ENCODE results near the gene TNIP2. TPM values are rescaled to one million over a fixed set of nuclear protein-coding genes. Genes with fewer than 3 reads are reported as not detected.

The TNIP2 gene
- total RNA-seq, 4 donors from 2014 or later: 40.1 to 58.2 (median 45.5) TPM

DNA sequence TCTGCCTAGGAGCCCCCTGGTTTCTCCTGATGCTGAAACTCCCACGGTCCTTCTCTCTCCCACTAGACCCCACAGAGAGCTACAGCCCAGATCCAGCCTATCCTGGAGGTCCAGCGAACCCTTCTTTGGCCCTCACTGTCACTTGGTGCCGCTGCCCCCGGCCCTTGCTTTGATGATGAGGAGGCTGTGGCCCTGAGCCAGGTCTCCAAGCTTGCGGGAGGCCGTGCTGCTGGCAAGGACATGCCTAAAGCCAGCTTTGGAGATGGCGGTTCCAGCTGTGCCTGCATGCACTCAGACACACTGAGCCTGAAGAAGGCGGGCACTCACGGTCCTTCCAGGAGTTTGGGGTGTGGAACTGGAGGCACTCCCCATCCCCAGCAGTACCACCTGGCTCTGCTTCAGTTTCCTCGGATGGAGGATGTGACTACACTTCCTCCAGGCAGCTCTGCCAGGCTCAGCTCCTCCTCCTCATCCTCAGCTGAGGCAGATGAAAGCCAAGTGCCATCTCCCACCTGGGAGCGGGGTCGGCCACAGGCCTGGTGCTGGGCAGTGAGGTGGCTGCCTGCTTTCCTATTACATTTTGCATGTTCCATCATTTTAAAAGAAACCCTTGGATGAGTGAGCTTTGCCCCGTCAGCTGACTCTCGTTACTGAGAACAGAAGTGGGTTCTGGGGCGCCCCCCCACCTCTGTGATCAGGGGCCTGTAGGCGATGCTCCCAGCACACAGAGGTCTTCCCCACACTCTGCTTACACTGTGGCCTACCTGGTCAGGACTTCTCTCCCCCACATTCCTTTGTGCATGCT, 9.0 kb downstream of the TNIP2 start:
- H3K36me3 ChIP-seq: peaks cover 25 to 59% (median 36%) of the 10 kb centered on the region in 3 donors
- peak overlapping the region; percentile 35 to 73 (median 62) for H3K27ac ChIP-seq
- intact Hi-C loops (cut with DNase I): no loop called here
- H3K4me1 ChIP-seq: peaks cover 21 to 72% (median 28%) of the 10 kb centered on the region in 3 donors
- no peaks in the 10 kb centered on the region for H3K9me3 ChIP-seq
- H3K27me3 ChIP-seq: no peaks in the 10 kb centered on the region
- DNase-seq: no peak
- H3K4me3 ChIP-seq: no peak overlapping the region
- no peak for TF ChIP-seq POLR2A (IDR thresholded peaks at IDR 0.05)
- TF ChIP-seq, protein P1, sequence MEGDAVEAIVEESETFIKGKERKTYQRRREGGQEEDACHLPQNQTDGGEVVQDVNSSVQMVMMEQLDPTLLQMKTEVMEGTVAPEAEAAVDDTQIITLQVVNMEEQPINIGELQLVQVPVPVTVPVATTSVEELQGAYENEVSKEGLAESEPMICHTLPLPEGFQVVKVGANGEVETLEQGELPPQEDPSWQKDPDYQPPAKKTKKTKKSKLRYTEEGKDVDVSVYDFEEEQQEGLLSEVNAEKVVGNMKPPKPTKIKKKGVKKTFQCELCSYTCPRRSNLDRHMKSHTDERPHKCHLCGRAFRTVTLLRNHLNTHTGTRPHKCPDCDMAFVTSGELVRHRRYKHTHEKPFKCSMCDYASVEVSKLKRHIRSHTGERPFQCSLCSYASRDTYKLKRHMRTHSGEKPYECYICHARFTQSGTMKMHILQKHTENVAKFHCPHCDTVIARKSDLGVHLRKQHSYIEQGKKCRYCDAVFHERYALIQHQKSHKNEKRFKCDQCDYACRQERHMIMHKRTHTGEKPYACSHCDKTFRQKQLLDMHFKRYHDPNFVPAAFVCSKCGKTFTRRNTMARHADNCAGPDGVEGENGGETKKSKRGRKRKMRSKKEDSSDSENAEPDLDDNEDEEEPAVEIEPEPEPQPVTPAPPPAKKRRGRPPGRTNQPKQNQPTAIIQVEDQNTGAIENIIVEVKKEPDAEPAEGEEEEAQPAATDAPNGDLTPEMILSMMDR (IDR thresholded peaks at IDR 0.05): no peak
- WGBS, 2 donors: 75 to 100% methylated on average over 2 to 10 of the region's 16 CpGs

DNA sequence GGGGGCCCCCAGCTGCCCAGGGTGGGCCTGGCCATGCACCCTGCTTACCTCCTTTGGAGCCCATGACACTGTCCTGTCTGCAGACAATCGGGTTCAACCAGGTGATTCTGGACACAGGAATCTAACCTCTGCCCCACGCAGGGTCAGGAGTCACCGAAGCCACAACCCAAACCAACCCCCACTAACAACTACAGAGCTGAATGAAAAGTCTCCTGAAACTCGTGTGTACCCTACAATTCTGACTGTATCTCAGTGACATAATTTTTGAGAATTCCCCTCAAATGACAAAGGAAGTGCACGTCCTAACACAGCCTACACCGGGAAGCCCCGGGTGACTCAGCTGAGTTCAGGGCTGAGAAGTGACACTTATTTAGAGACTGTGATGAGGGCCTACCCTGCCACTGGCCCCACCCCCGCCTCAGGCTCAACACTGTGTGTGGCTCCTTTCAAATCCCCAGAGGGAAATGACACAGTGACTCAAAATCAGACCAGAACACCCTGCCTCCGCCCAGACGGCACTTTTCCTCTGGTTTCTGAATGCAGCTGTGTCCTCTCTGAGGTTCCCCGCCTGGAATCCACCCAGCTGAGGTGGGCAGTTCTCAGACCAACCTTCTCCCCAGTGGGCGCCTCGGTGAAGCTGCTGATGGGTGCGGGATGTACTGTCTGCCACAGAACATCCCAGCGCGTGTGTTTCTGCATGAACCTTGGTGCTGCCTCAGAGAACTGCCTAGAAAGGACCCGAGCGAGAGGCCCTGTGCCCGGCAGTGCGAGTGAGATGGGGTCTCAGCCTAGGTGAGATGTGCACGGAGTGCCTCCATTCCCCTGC, 9.9 kb downstream of the TNIP2 start:
- DNase-seq: peak; percentile 55
- 12 to 48% methylated on average over 3 to 9 of the region's 21 CpGs for WGBS, 2 donors
- no peaks in the 10 kb centered on the region for H3K9me3 ChIP-seq
- no peak for TF ChIP-seq POLR2A (IDR thresholded peaks at IDR 0.05)
- TF ChIP-seq, protein P1 (IDR thresholded peaks at IDR 0.05): no peak
- H3K27ac ChIP-seq: peak overlapping the region; percentile 35 to 73 (median 63)
- H3K4me1 ChIP-seq: peaks cover 21 to 66% (median 28%) of the 10 kb centered on the region in 3 donors
- H3K36me3 ChIP-seq: peaks cover 25 to 66% (median 36%) of the 10 kb centered on the region in 3 donors
- no peak overlapping the region for H3K4me3 ChIP-seq
- intact Hi-C loops (cut with DNase I): no loop called here
- H3K27me3 ChIP-seq: no peaks in the 10 kb centered on the region

DNA sequence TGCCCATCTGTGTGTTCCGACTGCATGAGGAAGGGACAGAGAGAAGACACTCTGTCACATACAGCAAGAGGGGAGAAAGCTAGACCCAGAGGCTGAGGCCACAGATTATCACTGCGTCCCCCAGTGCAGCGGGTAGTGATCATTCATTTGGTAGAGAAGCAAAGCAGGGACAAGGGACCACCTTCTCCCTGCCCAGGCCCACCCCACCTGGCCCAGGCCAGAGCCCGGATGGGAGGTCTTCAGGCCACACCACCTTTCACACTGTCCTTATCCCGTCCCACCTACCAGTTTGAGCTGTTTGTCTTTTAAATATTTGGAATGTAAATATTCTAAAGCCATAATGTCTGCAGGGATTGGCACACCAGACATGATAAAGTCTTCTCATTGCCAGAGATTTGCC, 10.6 kb downstream of the TNIP2 start:
- TF ChIP-seq POLR2A (IDR thresholded peaks at IDR 0.05): no peak
- TF ChIP-seq, protein P1 (IDR thresholded peaks at IDR 0.05): no peak
- Histone ChIP-seq H3K9me3 (no peaks in the 10 kb centered on the region), H3K36me3 (peaks cover 25 to 66% (median 36%) of the 10 kb centered on the region in 3 donors), H3K27me3 (no peaks in the 10 kb centered on the region), H3K4me3 (no peak overlapping the region), H3K27ac (peak overlapping the region; percentile 35 to 73 (median 63)), H3K4me1 (peaks cover 21 to 59% (median 24%) of the 10 kb centered on the region in 3 donors)
- 84 to 92% methylated on average over 5 of the region's 5 CpGs for WGBS, 2 donors
- intact Hi-C loops (cut with DNase I): no loop called here
- DNase-seq: no peak

DNA sequence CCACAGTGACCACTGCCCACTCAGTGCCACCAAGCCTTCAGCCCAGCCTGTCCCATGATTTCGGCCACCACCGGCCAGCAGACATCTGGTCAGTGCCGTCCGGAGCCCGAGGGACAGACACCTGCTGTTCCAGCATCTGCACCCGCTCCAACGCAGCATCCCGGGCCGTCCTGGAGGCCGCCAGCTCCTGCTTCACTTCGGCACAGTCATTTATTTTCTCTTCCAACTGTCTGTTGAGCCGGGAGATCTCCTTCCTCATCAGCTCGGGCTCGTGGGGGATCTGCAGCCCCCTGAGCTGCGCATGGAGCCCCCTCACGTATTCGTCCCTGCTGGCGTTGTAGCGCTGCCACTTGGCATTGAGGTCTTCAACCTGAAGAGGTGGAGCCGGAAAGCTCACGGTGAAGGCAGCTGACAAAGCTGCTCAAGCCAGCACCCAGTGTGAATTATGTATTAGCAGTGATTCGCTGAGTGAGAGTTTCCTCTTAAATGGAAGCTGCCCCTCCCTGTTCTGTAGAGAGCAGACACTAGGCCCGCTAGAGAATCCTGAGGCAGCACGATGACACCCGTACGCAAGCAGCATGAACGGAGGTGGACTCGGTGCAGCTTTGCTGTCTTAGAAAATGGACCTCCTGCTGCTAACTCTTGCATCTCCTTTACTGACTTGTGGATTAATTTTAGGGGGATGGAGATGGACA, 11.4 kb downstream of the TNIP2 start:
- H3K27ac ChIP-seq: peak overlapping the region; percentile 29 to 67 (median 58)
- WGBS, 2 donors: 88 to 95% methylated on average over 7 to 26 of the region's 28 CpGs
- H3K4me1 ChIP-seq: peaks cover 21 to 55% (median 24%) of the 10 kb centered on the region in 3 donors

More for the DNA sequence above, 11.4 kb downstream of the TNIP2 start:
- TF ChIP-seq, protein P1 (IDR thresholded peaks at IDR 0.05): no peak
- TF ChIP-seq POLR2A (IDR thresholded peaks at IDR 0.05): no peak
- H3K27me3 ChIP-seq: no peaks in the 10 kb centered on the region
- peaks cover 25 to 66% (median 36%) of the 10 kb centered on the region in 3 donors for H3K36me3 ChIP-seq
- no peak overlapping the region for H3K4me3 ChIP-seq
- no peaks in the 10 kb centered on the region for H3K9me3 ChIP-seq
- DNase-seq: no peak
- intact Hi-C loops (cut with DNase I): no loop called here
